Stimulated activated CD4-positive, alpha-beta T cell treated with anti-CD3 and anti-CD28 coated beads, Interleukin-1b, Interleukin-23, amount 100 ng/mL, for 24 hours (primary cell): ENCODE measurements around the gene STAMBP.
"Not testable (repeated sequence)": the region's sequence is repeated elsewhere in the genome, so short reads cannot be mapped to it uniquely, and the experiment has no call there.

Source experiments
- DNase-seq, 4 experiments: peaks; one replicate each; pipeline ENCODE4 v3.0.0-alpha.2; 2020; ENCODE audit warnings: low read depth in 4 of 4, low spot score in 1 of 4

The STAMBP gene

GRCh38 chr2:73828818-73829570 is at the start of gene STAMBP:
TSS of gene STAMBP (plus strand) at chr2:73828961. CDS start at chr2:73830857, 1,896 bp downstream.
- DNase-seq, result peak; percentile 75 to 87 (median 81)

DNA sequence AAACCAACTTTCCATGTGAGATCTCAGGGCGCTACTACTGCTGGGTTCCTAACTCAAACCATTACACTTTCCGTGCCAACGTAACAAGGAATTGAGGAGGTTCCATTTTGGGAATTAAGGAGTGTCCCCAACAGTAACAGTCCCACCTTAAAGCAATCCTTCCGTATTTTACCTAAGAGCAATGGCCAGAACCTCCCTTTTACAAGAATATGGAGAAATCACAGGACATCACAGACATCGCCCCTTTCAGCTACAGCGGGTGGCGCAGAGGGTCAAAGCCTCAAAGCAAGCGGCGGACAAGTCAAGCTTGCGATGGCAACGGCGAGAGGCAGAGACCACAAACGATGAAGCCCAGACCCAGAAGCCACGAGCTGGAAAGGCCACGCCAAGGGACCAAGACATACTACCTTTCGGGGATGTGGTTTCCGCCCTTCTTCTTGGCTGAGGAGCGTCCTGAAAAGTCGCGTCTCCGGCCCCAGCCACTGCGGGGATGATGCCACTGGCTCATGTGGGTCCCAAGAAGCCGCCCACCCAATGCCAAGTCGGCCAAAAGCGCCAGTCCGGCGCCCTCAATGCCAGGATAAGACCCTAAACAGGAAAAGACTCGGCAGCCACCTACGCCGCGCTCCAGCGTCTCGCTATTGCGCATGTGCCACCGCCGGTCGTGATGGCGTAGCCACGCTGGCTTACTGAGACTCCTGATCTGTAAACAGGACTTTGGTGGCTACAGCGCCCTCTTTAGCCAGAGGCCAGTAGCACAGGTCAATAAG is 49.1 kb upstream of the STAMBP start, which contains the start of gene DUSP11:
Gene DUSP11 (minus strand): TSS at position 637 of the 770 bp plus-strand sequence. CDS start 129 bp downstream, at position 508.
- peak; percentile 94 to 95 (median 94) for DNase-seq

DNA sequence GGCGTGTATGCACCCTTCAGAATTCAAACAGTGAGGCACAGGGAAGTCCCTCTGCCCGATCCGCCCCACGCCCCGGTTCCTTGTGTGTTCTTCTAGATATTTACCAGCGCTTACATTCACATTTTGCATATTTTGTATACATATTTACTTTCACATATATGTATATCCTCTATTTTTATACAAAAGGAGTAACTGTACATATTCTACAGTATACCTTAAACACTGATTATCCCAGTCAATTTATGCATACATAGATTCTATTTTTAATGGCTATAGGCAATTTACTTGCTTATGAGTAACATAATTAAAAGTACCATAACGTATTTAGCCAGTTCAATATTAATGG is 48.6 kb upstream of the STAMBP start:
- DNase-seq, result no peak

- DNase-seq, result not testable (repeated sequence)
Observed at GRCh38 chr2:73783402-73783801, 45.4 kb upstream of the STAMBP start.

GRCh38 chr2:73783883-73784282 is 44.9 kb upstream of the STAMBP start, which contains the start of gene C2orf78:
TSS of gene C2orf78 (plus strand) at chr2:73784183. CDS start at chr2:73784310, 127 bp downstream.
- DNase-seq, result not testable (repeated sequence)

GRCh38 chr2:73811878-73812277 is 16.9 kb upstream of the STAMBP start:
- DNase-seq, result no peak

DNA sequence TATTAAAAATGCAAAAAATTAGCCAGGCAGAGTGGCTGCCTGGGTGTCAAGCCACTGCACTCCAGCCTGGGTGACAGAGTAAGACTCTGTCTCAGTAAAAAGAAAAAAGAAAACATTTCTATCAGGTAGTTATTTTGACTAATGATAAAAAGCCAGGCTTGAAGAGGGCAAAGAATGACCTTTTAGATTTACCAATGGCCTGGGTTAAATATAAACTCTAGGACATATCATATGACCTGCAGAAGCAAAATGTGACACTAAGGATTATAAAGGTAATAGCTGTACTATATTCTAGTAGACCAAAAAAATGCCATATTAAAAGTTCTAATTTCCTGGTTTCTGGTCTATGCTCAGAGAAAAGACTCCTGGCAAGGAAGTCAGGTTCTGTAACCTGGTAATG is 16.1 kb upstream of the STAMBP start:
- DNase-seq, result no peak

GRCh38 chr2:73818296-73818695 is 10.5 kb upstream of the STAMBP start:
- no peak for DNase-seq

- DNase-seq, result peak in 1 of 4 experiments; percentile 18
Observed at GRCh38 chr2:73821227-73821626, 7.5 kb upstream of the STAMBP start.

- no peak for DNase-seq
Observed at GRCh38 chr2:73821669-73822068, 7.1 kb upstream of the STAMBP start.

DNA sequence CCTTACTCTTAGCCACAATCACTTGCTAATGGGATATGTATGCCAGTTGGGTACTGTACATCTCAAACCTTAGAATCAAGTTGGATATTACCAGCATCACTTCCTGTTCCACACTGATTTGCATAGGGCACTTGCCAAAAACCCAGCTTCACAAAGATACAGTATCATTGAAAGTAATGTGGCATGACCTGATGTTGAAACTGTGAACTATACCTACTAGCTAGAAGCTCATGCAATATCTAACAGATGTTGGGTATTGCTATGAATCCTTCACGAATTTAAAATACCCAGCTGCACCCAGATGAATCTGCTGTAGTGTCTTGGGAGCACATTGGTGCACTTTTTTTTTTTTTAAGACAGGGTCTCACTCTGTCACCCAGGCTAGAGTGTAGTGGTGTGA is 6.5 kb upstream of the STAMBP start:
- no peak for DNase-seq

GRCh38 chr2:73822991-73823390 is 5.8 kb upstream of the STAMBP start:
- no peak for DNase-seq

DNA sequence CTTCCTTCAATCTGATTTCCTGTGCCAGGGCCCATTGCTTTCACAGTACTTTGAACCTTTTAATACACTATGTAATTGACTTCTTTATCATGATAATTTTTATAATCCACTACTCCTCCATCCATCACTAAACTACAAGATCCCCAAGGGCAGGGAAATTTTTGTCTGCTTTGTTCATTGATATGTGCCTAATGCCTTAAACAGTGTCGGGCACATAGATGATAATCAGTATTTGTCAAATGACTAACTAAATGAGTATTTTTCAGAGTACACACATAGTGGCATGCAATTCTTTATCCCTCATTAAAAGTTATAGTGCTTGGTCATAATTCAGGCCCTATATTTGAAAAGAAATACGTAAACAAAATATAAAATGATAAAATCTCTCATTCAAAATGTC is 5.3 kb upstream of the STAMBP start:
- DNase-seq, result no peak

- DNase-seq, result no peak
Observed at GRCh38 chr2:73823916-73824523, 4.7 kb upstream of the STAMBP start.

DNA sequence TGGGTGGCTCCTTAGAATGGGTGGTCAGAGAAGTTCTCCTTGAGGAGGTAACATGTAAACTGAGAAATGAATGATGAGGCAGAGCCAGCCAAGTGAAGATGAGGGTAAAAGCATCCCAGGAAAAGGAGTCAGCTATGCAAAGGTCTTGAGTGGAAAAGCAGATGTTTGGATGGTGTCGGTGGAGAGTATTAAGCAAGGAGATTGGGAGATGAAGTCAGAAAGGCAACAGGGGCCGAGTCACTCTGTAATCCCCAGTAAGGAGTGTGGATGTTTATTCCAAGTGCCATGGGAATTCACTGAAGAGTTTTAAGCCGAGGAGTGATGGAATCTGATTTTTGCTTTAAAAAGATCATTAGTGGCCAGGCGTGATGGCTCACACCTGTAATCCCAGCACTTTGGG is 3.4 kb upstream of the STAMBP start:
- no peak for DNase-seq

DNA sequence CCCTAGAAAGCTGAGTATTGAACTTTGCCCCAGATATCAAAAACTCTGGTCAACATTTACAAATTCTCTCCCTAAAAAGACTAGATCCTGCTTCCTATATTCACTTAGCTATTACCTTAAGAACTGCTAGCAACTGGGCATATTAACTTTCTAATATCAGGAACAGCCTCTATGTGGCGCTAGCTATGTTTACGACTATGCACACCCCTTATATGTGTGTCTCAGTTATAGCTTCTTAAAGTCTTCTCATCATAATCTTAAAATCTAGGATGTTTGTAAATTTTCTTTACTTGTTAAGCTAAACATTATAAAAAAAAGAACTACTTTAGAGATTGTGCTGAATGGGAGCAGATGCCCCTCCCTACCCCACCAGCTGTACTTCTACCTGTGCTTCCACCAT is 1.7 kb upstream of the STAMBP start:
- DNase-seq, result no peak

DNA sequence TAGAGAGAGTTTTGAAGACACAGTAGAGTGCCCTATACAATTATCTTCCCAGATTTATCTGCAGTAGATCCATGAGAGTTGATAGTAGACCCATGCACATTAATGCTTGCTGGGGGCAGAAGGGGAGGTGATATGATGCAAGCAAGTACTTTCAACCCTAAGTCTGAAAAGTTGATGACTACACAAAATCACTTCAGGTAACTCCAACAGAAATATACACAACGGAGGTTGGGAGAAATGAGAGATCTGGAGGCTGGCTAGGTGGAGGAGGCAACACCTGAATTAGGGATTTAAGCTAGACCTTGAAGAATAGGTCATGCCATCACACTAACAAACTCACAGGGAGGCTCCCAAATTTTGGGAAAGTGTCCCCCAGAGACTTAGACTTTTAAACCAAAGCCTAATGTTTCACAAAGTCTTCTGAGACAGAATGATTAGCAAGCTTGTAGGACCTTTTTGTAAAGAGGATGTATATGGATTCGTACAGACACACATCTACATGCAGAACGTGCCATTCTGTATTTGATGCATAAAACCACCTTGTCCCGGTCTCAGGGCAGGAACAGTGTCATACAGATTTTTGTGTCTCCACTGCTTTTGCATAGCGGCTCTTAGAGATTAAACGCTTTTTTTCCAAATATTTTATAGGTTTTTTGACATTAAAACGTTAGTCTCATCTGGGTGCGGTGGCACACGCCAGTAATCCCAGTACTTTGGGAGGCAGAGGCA is 937 bp upstream of the STAMBP start:
- no peak for DNase-seq

- DNase-seq, result no peak
Observed at GRCh38 chr2:73828389-73828817, 358 bp upstream of the STAMBP start.

- DNase-seq, result peak in 2 of 4 experiments; percentile 2 to 13
Observed at GRCh38 chr2:73830871-73831401, 2.2 kb downstream of the STAMBP start.

- DNase-seq, result no peak
Observed at GRCh38 chr2:73832930-73833329, 4.2 kb downstream of the STAMBP start.
